ENCODE results near the gene SLC39A1.
"Not testable (repeated sequence)": the region's sequence is repeated elsewhere in the genome, so short reads cannot be mapped to it uniquely, and the experiment has no call there.

Gene SLC39A1

GRCh38 chr1:153963030-153963849 lies at the start of gene SLC39A1:
SLC39A1 (minus strand) TSS chr1:153963537; CDS start chr1:153962715, 822 bp downstream.
- peak; percentile 91 for DNase-seq (ENCODE audit: low spot score)

GRCh38 chr1:154012543-154012942 lies 49.2 kb upstream of the SLC39A1 start:
- DNase-seq (ENCODE audit: low spot score), result not testable (repeated sequence)

GRCh38 chr1:154012129-154012528 lies 48.8 kb upstream of the SLC39A1 start:
- DNase-seq (ENCODE audit: low spot score), result no peak

DNA sequence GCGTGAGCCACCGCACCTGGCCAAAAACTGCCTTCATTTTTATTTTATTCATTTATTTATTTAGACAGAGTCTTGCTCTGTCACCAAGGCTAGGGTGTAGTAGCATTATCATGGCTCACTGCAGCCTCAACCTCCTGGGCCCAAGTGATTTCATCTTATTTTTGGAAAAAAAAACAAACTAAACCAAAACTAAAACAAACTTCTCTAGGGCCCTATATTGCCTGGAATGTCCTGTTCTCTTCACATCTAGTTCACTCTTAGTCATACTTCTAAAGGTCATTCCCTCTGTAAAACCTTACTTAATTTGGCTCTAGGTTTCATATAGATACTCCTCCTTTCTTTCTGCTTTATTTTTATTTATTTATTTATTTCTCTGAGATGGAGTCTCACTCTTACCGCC lies 42.8 kb upstream of the SLC39A1 start:
- no peak for DNase-seq (ENCODE audit: low spot score)

GRCh38 chr1:154000420-154000819 lies 37.1 kb upstream of the SLC39A1 start:
- no peak for DNase-seq (ENCODE audit: low spot score)

GRCh38 chr1:153996882-153997281 lies 33.5 kb upstream of the SLC39A1 start:
- DNase-seq (ENCODE audit: low spot score), result not testable (repeated sequence)

GRCh38 chr1:153995640-153996039 lies 32.3 kb upstream of the SLC39A1 start:
- DNase-seq (ENCODE audit: low spot score), result no peak

- no peak for DNase-seq (ENCODE audit: low spot score)
Measured at GRCh38 chr1:153995202-153995601, 31.9 kb upstream of the SLC39A1 start.

DNA sequence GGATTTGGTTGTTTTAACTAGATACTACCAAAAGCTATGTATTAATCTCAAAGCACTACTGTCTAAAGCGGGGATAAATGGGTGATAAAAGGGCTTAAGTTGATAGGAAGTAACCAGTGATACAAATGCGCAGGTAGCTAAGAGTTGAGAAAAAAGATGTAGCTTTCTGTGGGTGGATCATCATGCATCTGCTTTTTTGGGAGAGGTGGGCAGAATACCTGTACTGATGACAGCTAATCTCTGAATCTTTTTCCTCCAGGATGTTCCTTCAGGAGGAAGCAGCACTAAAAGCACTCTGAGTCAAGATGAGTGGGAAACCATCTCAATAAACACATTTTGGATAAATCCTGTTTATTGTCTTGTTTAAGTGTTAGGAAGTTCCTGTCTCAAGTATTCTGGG lies 28.5 kb upstream of the SLC39A1 start:
- no peak for DNase-seq (ENCODE audit: low spot score)

DNA sequence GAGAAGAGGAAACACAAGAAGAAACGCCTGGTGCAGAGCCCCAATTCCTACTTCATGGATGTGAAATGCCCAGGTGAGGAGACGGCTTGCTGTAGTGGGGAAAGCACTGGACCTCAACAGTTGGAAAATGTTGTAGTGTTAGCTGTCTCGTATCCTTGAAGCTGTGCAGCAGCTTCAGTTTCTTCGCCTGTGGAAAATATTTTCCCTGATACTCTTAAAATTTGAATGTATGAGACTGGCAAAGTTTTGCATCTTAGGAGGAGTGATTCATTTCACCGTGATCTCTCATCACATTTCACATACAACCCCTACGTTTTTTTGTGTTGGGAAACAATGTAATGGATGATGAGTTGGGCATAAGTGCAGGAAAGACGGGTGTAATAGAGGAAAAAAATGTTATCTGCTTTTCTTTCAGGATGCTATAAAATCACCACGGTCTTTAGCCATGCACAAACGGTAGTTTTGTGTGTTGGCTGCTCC lies 27.9 kb upstream of the SLC39A1 start:
- no peak for DNase-seq (ENCODE audit: low spot score)

DNA sequence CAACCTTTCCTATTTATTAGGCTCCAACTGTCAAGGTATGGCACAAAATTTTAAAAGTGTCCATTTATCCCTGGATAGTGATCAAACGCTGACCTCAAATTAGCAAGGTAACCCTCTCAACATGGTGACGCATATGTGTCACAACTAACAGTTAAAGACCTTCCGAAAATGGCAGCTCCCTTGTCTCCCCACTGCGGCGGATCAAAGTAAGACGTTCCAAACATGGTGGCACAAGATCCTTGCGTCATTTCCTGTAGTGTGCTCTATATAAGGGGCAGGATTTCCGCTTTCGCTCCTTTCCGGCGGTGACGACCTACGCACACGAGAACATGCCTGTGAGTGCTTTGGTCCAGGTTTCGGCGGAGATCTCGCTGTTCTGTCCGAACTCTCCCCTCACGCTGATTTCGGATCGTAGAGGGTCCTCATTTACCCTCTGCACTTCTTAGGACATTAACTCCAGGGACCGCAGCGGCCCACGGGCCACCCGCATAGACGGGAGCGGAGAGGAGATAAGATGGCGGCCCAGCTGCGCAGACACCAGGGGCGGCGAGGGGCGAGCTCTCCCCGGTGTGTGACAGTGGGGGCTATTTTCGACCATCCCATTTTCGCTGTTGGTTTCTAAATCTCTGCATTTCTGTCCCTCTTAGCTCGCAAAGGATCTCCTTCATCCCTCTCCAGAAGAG lies 27.3 kb upstream of the SLC39A1 start, which contains the start of gene RPS27:
TSS of gene RPS27 (plus strand) at position 295 of the 683 bp plus-strand sequence. CDS start at position 330, 35 bp downstream.
- peak; percentile 95 for DNase-seq (ENCODE audit: low spot score)

GRCh38 chr1:153987621-153988020 lies 24.3 kb upstream of the SLC39A1 start:
- no peak for DNase-seq (ENCODE audit: low spot score)

DNA sequence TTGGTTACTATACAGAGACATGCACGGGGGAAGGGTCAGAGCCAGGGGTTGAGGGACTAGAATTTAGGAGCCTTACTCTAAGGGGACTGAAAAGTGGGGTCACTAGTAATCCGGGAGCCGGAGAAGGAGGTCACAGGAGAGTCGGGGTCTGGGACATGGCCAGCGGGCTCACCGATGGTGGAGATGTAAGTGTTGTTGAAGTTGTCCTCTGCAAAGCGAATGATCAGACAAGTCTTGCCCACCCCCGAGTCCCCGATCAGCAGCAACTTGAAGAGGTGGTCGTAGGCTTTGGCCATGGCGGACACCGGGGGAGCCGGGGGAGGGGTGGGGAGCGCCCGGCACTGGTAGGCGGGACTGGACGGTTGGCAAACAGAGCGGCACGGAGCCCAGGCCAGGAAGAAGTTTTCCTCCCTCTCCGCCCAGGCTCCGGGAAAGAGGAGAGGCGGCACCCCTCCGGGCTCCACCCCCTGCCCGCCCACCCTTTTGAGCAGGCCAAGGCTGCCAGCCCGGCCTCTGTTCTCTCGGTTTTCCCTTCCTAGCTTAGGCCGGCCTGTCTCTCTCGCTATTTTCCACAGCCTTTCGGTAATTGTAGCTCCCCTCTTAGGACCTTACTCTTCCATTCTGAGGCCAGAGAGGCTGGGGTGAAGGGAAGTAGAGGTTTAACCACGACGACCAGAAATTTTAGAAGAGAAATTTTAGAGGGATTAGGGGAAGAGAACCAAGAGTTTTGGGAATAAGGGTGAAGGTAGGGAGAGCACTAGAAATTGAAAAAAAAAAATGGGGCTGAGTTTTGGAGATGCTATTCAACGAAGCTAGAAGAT lies 22.8 kb upstream of the SLC39A1 start, which contains the start of gene RAB13:
TSS of gene RAB13 (minus strand) at position 399 of the 821 bp plus-strand sequence. CDS start at position 296, 103 bp downstream.
- no peak for DNase-seq (ENCODE audit: low spot score)

GRCh38 chr1:153985341-153985912 lies 22.1 kb upstream of the SLC39A1 start:
- no peak for DNase-seq (ENCODE audit: low spot score)

- no peak for DNase-seq (ENCODE audit: low spot score)
Measured at GRCh38 chr1:153984123-153984894, 21.0 kb upstream of the SLC39A1 start.

- not testable (repeated sequence) for DNase-seq (ENCODE audit: low spot score)
Measured at GRCh38 chr1:153981735-153982134, 18.4 kb upstream of the SLC39A1 start.

- not testable (repeated sequence) for DNase-seq (ENCODE audit: low spot score)
Measured at GRCh38 chr1:153979091-153979490, 15.8 kb upstream of the SLC39A1 start.

- DNase-seq (ENCODE audit: low spot score), result no peak
Measured at GRCh38 chr1:153978274-153978909, 15.1 kb upstream of the SLC39A1 start.

- DNase-seq (ENCODE audit: low spot score), result peak; percentile 77
Measured at GRCh38 chr1:153977250-153978240, 14.2 kb upstream of the SLC39A1 start, which contains the start of gene JTB. JTB (minus strand) TSS chr1:153977674; CDS start chr1:153977252, 422 bp downstream.

All from CD4-positive, alpha-beta T cell treated with Interleukin-6 at 100 ng/mL for 8 hours (primary cell).